ENCODE results near the gene LRRFIP2.

LRRFIP2 gene

GRCh38 chr3:37015642-37016041 lies 158.7 kb downstream of the LRRFIP2 start:
- FAIRE-seq: no peak

- FAIRE-seq: no peak
Measured at GRCh38 chr3:37014620-37015019, 159.8 kb downstream of the LRRFIP2 start.

Measured in TTC549 (cell line).